Naive thymus-derived CD4-positive, alpha-beta T cell (primary cell): Measurements from ENCODE around the gene BFSP1. TPM values are rescaled to one million over a fixed set of nuclear protein-coding genes. Genes with fewer than 3 reads are reported as not detected.

Experiments used
- ATAC-seq: fragments of 150-1000 bp; cut with Tn5 transposase; 2 replicates; pipeline ENCODE4 v1.10.0; 2021; ENCODE audit warnings: mild to moderate bottlenecking, moderate library complexity
- CTCF ChIA-PET: fragments of 350-600 bp; sonication (Branson Sonifier 250); formaldehyde crosslinking; loops from one replicate; lab custom pipeline; 2021; ENCODE audit warnings: antibody characterized with exemption; lab: Charles Lee
- POLR2A ChIA-PET: fragments of 350-600 bp; sonication (Branson Sonifier 250); formaldehyde crosslinking; loops from one replicate; lab custom pipeline; 2021; ENCODE audit warnings: antibody characterized with exemption, inconsistent platforms; lab: Charles Lee
- DNase-seq, 9 donors: peaks; one replicate each; pipeline versions ENCODE4 v3.0.0 to v3.0.0-alpha.2; 2020 to 2022; ENCODE audit warnings: mixed read lengths in 1 of 9
- H3K27ac ChIP-seq: one replicate; pipeline ENCODE4 v1.7.0; 2013; ENCODE audit warnings: mild to moderate bottlenecking, low read depth, low read length, moderate library complexity
- H3K27me3 ChIP-seq, 2 donors: one replicate each; pipeline ENCODE4 v1.7.0; 2013; ENCODE audit warnings: low read length in 2 of 2, mild to moderate bottlenecking in 2 of 2, moderate library complexity in 2 of 2; ENCODE audit not compliant: control insufficient read depth in 2 of 2, insufficient read depth in 2 of 2
- H3K36me3 ChIP-seq, 3 experiments: 1 replicate in 2 of 3; 2 replicates in 1 of 3; pipeline ENCODE4 v1.7.0; 2013; ENCODE audit warnings: low read length in 3 of 3, mild to moderate bottlenecking in 3 of 3, moderate library complexity in 1 of 3; ENCODE audit not compliant: insufficient read depth in 3 of 3, control insufficient read depth in 2 of 3
- H3K4me1 ChIP-seq, 2 donors: one replicate each; pipeline ENCODE4 v1.7.0; 2013; ENCODE audit warnings: low read length in 2 of 2, mild to moderate bottlenecking in 2 of 2, moderate library complexity in 1 of 2; ENCODE audit not compliant: control insufficient read depth in 2 of 2, insufficient read depth in 2 of 2
- H3K4me3 ChIP-seq: 2 replicates; pipeline ENCODE4 v1.7.0; 2013; ENCODE audit warnings: mild to moderate bottlenecking, low read length
- H3K9me3 ChIP-seq, 3 experiments: 1 replicate in 2 of 3; 2 replicates in 1 of 3; pipeline ENCODE4 v1.7.0; 2013; ENCODE audit warnings: low read length in 3 of 3; ENCODE audit not compliant: control insufficient read depth in 2 of 3
- H3K27ac Mint-ChIP-seq, 9 donors: one replicate each; pipeline ENCODE4 v1.8.0; 2020 to 2022; ENCODE audit warnings: mixed read lengths in 9 of 9, mild to moderate bottlenecking in 8 of 9, moderate library complexity in 5 of 9, inconsistent platforms in 2 of 9
- H3K27me3 Mint-ChIP-seq, 5 donors: one replicate each; pipeline ENCODE4 v1.8.0; 2021 to 2022; ENCODE audit warnings: mixed read lengths in 5 of 5, mild to moderate bottlenecking in 1 of 5
- H3K36me3 Mint-ChIP-seq, 5 donors: one replicate each; pipeline ENCODE4 v1.8.0; 2020 to 2022; ENCODE audit warnings: mixed read lengths in 5 of 5, mild to moderate bottlenecking in 3 of 5, inconsistent platforms in 1 of 5
- H3K4me1 Mint-ChIP-seq, 7 donors: one replicate each; pipeline ENCODE4 v1.8.0; 2020 to 2022; ENCODE audit warnings: mixed read lengths in 7 of 7, mild to moderate bottlenecking in 3 of 7, inconsistent platforms in 1 of 7
- H3K4me3 Mint-ChIP-seq, 10 donors: one replicate each; pipeline ENCODE4 v1.8.0; 2020 to 2022; ENCODE audit warnings: mild to moderate bottlenecking in 10 of 10, mixed read lengths in 10 of 10, moderate library complexity in 6 of 10, inconsistent platforms in 2 of 10
- H3K9me3 Mint-ChIP-seq, 11 donors: one replicate each; pipeline ENCODE4 v1.8.0; 2020 to 2022; ENCODE audit warnings: mixed read lengths in 11 of 11, mild to moderate bottlenecking in 4 of 11, inconsistent platforms in 1 of 11, moderate library complexity in 1 of 11
- intact Hi-C, 2 donors: fragments of 100-400 bp; cut with micrococcal nuclease; formaldehyde crosslinking; loops; one replicate each; pipeline ENCODE4 v1.15.1; 2023
- polyA plus RNA-seq, 2 donors: library from polyadenylated mRNA; unstranded; fragments of 300-500 nt; fragmentation: Illumina TruSeq; gene quantifications; one replicate each; pipeline ENCODE4 v1.2.3, GENCODE V29; 2021
- total RNA-seq, 6 experiments: library from RNA in 5 of 6; stranded (reverse) in 5 of 6; gene quantifications; 1 replicate in 5 of 6; 2 replicates in 1 of 6; pipeline ENCODE4 v1.2.3 and lab custom pipeline; 2021 to 2026

The BFSP1 gene
- total and polyA plus RNA-seq, 7 experiments from 2014 or later, result 0.42 to 3.4 TPM; not detected in 5

DNA sequence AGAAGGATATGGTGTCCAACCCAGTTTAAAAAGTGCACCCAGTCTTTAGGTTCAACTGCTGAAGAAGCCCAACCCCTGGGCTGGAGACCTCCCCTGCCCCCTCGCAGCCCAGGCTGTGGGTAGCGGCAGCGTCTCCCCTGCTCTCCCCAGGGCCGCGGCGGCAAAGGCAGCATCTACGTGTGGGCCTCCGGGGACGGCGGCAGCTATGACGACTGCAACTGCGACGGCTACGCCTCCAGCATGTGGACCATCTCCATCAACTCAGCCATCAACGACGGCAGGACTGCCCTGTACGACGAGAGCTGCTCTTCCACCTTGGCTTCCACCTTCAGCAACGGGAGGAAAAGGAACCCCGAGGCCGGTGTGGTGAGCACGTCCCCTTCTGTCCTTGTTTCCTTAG is 77.6 kb downstream of the BFSP1 start:
- CTCF ChIA-PET, result no interaction called here
- Mint-ChIP-seq H3K4me1 (no peaks in the 10 kb centered on the region), H3K9me3 (no peaks in the 10 kb centered on the region), H3K4me3 (peak overlapping the region in 1 of 10 donors; percentile 44), H3K36me3 (no peaks in the 10 kb centered on the region), H3K27me3 (peaks cover 28 to 40% (median 32%) of the 10 kb centered on the region in 5 donors), H3K27ac (no peak overlapping the region)
- Histone ChIP-seq H3K4me1 (no peaks in the 10 kb centered on the region), H3K36me3 (no peaks in the 10 kb centered on the region), H3K9me3 (no peaks in the 10 kb centered on the region), H3K4me3 (no peak overlapping the region), H3K27me3 (no peaks in the 10 kb centered on the region), H3K27ac (no peak overlapping the region)
- POLR2A ChIA-PET, result no interaction called here
- no peak for ATAC-seq
- intact Hi-C loops, result no loop called here
- no peak for DNase-seq

DNA sequence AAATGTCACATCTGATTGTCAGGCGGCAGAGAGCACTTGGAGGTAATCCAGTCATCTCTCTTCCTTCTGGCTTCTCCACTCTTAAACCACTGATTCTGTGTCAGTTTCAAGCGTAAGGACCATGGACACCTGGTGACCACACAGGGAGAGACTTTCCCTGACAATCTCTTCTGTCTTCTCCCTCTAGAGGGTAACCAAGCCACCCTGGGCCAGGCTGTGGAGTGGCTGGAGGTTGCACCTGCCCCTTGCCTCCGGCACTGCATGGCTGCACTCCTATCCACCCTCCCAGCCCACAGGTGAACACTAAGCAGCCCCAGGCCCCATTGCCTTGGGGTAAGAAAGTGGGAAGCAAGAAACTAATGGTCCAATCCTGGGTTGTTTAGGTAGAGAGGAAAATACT is 78.7 kb downstream of the BFSP1 start:
- Histone ChIP-seq H3K4me3 (no peak overlapping the region), H3K9me3 (no peaks in the 10 kb centered on the region), H3K27me3 (no peaks in the 10 kb centered on the region), H3K27ac (no peak overlapping the region), H3K36me3 (no peaks in the 10 kb centered on the region), H3K4me1 (no peaks in the 10 kb centered on the region)
- intact Hi-C loops, result no loop called here
- DNase-seq, result no peak
- no peak for ATAC-seq
- Mint-ChIP-seq H3K27ac (no peak overlapping the region), H3K9me3 (no peaks in the 10 kb centered on the region), H3K4me1 (no peaks in the 10 kb centered on the region), H3K36me3 (no peaks in the 10 kb centered on the region), H3K4me3 (no peak overlapping the region), H3K27me3 (peaks cover 28 to 39% (median 32%) of the 10 kb centered on the region in 5 donors)
- POLR2A ChIA-PET, result no interaction called here
- CTCF ChIA-PET, result no interaction called here

DNA sequence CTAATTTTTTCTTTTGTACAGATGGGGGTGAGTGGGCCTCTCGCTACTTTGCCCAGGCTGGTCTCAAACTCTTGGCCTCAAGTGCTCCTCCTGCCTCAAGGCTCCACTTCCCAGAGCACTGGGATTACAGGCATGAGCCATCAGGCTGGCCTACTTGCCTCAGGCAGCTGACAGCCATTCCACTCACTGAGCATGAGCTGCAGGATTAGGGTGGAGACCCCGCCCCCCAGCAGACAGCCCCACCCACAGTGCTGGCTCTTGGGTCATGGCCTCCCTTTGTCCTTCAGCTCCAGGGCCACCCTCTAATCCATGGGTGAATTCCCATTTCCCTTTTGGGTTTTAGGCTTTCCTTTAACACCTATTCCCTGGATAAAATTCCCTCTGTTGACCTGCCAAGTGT is 82.1 kb downstream of the BFSP1 start:
- Mint-ChIP-seq H3K4me3 (no peak overlapping the region), H3K27ac (no peak overlapping the region), H3K27me3 (peaks cover 16 to 32% (median 20%) of the 10 kb centered on the region in 5 donors), H3K9me3 (no peaks in the 10 kb centered on the region), H3K4me1 (no peaks in the 10 kb centered on the region), H3K36me3 (no peaks in the 10 kb centered on the region)
- Histone ChIP-seq H3K36me3 (no peaks in the 10 kb centered on the region), H3K4me1 (no peaks in the 10 kb centered on the region), H3K27me3 (no peaks in the 10 kb centered on the region), H3K27ac (no peak overlapping the region), H3K4me3 (no peak overlapping the region), H3K9me3 (no peaks in the 10 kb centered on the region)
- intact Hi-C loops, result no loop called here
- ChIA-PET POLR2A (no interaction called here), CTCF (no interaction called here)
- no peak for ATAC-seq
- no peak for DNase-seq

DNA sequence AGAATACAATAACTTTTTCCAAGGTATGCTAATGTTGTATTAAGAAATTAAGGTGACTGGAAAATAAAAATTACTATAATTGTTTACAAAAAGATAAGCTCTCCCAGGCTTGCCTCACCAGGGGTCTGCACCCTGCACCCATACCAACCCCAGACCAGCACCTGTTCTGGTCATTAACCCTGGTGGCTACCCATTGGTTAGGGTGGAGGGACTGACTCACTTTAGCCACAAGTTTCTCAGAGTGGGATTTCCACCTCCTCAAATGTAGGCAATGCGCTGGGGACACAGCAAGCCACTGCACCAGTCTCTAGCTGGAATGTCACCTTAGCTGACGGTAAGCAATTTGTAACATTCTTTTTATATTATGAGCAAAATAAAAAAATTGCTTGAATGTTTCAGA is 83.1 kb downstream of the BFSP1 start:
- H3K4me3 Mint-ChIP-seq, result no peak overlapping the region
- Histone ChIP-seq H3K36me3 (no peaks in the 10 kb centered on the region), H3K4me3 (no peak overlapping the region), H3K4me1 (no peaks in the 10 kb centered on the region), H3K27ac (no peak overlapping the region), H3K27me3 (no peaks in the 10 kb centered on the region), H3K9me3 (no peaks in the 10 kb centered on the region)
- ATAC-seq, result no peak
- no peaks in the 10 kb centered on the region for H3K36me3 Mint-ChIP-seq
- ChIA-PET POLR2A (no interaction called here), CTCF (interaction anchor here (0.6 kb wide), 1 partner anchor 83 kb away, joined by 4 read pairs; the partner anchor contains the start of gene BFSP1)
- intact Hi-C loops, result no loop called here
- H3K9me3 Mint-ChIP-seq, result peaks cover 0 to under 1% (median 0%) of the 10 kb centered on the region in 11 donors
- peaks cover 18 to 31% (median 27%) of the 10 kb centered on the region in 5 donors for H3K27me3 Mint-ChIP-seq
- no peak for DNase-seq
- H3K27ac Mint-ChIP-seq, result no peak overlapping the region
- no peaks in the 10 kb centered on the region for H3K4me1 Mint-ChIP-seq

DNA sequence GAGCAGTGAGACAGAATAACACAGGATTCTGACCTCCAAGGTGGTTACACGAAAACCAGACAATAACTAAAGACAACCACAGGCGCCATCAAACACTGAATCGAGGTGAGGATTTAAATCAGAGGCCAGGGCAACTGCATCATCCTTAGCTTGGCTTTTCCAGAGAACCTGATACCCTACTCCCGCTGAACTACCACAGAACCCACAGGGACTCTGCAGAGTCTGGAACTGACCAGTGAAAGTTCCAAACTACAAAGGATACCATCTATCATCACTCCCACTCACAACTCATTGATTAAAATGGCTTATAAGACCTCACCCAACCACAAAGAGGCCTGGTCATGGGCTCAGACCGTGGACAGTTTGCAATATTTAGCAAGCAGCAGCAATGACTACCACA is 85.0 kb downstream of the BFSP1 start:
- ATAC-seq, result no peak
- H3K27me3 Mint-ChIP-seq, result peaks cover 21 to 39% (median 28%) of the 10 kb centered on the region in 5 donors
- Histone ChIP-seq H3K4me3 (no peak overlapping the region), H3K9me3 (no peaks in the 10 kb centered on the region), H3K27me3 (no peaks in the 10 kb centered on the region), H3K36me3 (no peaks in the 10 kb centered on the region), H3K4me1 (no peaks in the 10 kb centered on the region), H3K27ac (no peak overlapping the region)
- DNase-seq, result no peak
- peaks cover 0 to 14% (median 3%) of the 10 kb centered on the region in 11 donors for H3K9me3 Mint-ChIP-seq
- no peaks in the 10 kb centered on the region for H3K4me1 Mint-ChIP-seq
- CTCF ChIA-PET, result interaction anchor here (0.5 kb wide), 1 partner anchor 1436 kb away, joined by 3 read pairs; no protein-coding TSS in a partner anchor
- POLR2A ChIA-PET, result interaction anchor here (0.8 kb wide), 1 partner anchor 73 kb away, joined by 3 read pairs; no protein-coding TSS in a partner anchor
- no peak overlapping the region for H3K4me3 Mint-ChIP-seq
- intact Hi-C loops, result no loop called here
- peaks cover 0 to 4% (median 0%) of the 10 kb centered on the region in 5 donors for H3K36me3 Mint-ChIP-seq
- H3K27ac Mint-ChIP-seq, result no peak overlapping the region

DNA sequence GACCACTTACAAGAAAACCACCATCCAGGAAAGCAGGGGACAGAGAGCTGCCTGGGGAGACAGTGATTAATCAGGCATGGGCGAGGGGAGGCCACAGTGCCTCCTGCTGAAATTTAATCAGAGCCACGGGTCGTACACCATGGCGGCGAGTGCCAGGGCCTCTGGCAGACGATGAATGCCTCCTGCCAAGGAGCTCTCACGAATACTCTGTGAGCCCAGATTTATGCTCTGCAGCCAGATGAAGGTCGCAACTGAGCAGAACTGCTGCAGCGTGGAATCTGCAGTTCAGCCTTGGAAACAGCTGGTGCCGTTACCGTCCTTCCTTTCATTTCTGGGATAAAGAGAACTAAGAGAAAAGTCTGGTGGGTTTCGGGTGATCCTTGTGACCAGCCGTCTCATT is 85.6 kb downstream of the BFSP1 start:
- H3K36me3 Mint-ChIP-seq, result peaks cover 0 to 4% (median 0%) of the 10 kb centered on the region in 5 donors
- POLR2A ChIA-PET, result no interaction called here
- Histone ChIP-seq H3K4me1 (no peaks in the 10 kb centered on the region), H3K27me3 (no peaks in the 10 kb centered on the region), H3K36me3 (no peaks in the 10 kb centered on the region), H3K27ac (no peak overlapping the region), H3K9me3 (no peaks in the 10 kb centered on the region), H3K4me3 (no peak overlapping the region)
- H3K27ac Mint-ChIP-seq, result no peak overlapping the region
- intact Hi-C loops, result no loop called here
- ATAC-seq (no peak), DNase-seq (no peak)
- H3K9me3 Mint-ChIP-seq, result peaks cover 0 to 17% (median 3%) of the 10 kb centered on the region in 11 donors
- H3K4me3 Mint-ChIP-seq, result no peak overlapping the region
- no peaks in the 10 kb centered on the region for H3K4me1 Mint-ChIP-seq
- peaks cover 20 to 37% (median 29%) of the 10 kb centered on the region in 5 donors for H3K27me3 Mint-ChIP-seq
- CTCF ChIA-PET, result interaction anchor here (0.5 kb wide), 1 partner anchor 1437 kb away, joined by 3 read pairs; no protein-coding TSS in a partner anchor

DNA sequence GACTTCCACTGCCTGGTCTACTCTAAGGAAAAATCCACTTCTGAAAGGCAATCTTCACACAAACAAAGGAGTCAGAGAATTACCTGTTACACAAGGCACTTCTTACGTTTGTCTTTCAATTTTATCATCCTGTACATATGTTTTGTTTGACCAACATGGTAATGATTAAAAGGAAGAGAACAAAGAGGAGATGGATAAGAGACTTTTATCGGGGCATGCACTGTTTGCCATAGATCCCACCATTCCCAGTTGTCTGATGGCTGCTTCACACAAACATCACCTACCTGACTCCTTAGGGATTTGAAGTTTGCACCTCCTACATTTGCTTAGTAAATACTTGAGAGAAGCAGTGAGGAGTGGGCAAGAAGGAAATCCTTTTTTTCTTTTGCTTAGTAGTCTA is 87.1 kb downstream of the BFSP1 start:
- peaks cover 20 to 44% (median 33%) of the 10 kb centered on the region in 5 donors for H3K27me3 Mint-ChIP-seq
- no peaks in the 10 kb centered on the region for H3K4me1 Mint-ChIP-seq
- Histone ChIP-seq H3K36me3 (no peaks in the 10 kb centered on the region), H3K4me3 (no peak overlapping the region), H3K27me3 (no peaks in the 10 kb centered on the region), H3K9me3 (no peaks in the 10 kb centered on the region), H3K4me1 (no peaks in the 10 kb centered on the region), H3K27ac (no peak overlapping the region)
- peaks cover 0 to 4% (median 0%) of the 10 kb centered on the region in 5 donors for H3K36me3 Mint-ChIP-seq
- DNase-seq (no peak), ATAC-seq (no peak)
- intact Hi-C loops, result no loop called here
- no peak overlapping the region for H3K4me3 Mint-ChIP-seq
- ChIA-PET CTCF (no interaction called here), POLR2A (no interaction called here)
- peaks cover 0 to 17% (median 3%) of the 10 kb centered on the region in 11 donors for H3K9me3 Mint-ChIP-seq
- H3K27ac Mint-ChIP-seq, result no peak overlapping the region
